HG02588 (cell line): ENCODE data around the gene PARP11.
"Not testable (repeated sequence)": the region's sequence is repeated elsewhere in the genome, so short reads cannot be mapped to it uniquely, and the experiment has no call there.

Experiments
- ATAC-seq: cut with Tn5 transposase; IDR thresholded peaks from one replicate; pipeline ENCODE4 v1.9.1; 2021; ENCODE audit warnings: mild to moderate bottlenecking, moderate library complexity; ENCODE audit not compliant: unreplicated experiment

PARP11 gene

DNA sequence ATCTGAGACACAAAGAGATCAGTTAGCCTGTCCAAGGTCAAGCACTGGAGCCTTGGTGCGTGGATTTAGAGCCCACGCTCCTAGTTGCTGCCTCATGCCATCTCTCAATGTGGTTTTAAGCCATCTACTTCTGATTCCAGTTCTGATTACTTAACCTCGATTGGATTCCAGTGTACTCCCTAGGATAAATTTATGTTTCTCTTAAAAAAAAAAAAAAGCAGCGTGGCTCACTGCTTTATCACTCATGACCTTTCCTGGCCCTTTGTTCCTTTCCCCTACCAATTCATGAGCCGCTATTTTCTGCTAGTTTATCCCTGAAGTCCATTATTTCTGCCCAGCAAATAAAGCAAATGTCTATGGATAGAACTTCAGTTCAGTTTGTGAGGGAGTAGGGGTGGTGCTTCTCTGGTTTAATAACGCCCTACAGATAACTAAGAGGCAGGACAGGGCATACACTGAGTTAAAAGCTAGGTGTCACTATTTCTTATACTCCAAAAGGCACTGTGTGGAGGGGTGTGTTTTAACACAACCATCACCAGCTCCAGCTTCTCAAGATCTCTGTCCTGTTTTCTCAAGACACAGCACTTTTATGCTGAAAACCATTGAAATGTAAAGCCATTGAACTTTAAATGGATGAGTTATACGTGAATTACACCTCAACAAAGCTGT is 9.8 kb upstream of the PARP11 start:
- ATAC-seq: no peak

DNA sequence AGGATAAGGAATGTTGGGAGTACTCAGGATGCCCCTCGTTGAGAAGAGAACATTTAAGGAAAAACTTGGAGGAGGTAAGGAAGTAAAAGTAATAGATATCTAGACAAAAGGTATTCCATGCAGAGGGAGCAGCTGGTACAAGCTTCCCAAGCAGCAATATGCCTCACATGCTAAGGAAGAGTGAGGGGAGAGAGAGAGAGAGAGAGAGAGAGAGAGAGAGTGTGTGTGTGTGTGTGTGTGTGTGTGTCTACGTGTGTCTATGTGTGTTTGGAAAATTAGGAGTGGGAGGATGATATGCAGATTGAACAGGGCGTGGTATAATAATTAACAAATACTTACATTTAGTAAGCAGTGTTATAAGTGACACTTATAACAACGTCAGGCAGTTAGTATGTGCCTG is 9.2 kb upstream of the PARP11 start:
- ATAC-seq: no peak

DNA sequence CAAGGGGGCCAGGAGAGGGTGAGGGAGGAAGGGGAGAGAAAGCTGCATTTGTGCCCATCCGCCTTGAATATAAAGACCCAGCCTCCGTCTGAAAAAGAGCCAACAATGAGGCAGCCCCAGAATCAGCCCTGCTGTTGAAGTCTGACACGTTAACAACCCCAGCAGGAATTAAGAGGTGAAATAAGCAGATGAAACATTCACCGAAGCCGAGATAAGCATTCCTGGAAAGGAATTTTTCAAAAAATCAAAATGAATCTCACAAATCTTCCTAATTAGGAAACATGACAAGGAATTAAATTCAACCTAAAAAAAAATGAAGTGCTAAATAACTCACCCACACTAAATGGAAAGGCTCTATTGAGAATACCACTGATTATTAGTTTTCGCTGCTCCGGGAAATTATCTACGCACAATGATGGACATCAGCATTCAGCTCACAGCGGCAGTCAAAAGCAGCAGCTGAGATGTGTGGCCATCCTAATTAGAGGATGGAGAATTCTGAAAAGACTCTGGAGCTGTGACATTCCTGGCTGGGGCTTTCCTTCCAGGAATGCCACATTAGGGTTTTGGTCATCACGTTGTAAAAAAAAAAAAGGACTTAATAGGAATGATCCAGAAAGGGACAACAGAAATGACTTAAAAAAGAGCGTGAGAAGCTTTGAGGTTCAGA is 8.2 kb upstream of the PARP11 start:
- no peak for ATAC-seq

DNA sequence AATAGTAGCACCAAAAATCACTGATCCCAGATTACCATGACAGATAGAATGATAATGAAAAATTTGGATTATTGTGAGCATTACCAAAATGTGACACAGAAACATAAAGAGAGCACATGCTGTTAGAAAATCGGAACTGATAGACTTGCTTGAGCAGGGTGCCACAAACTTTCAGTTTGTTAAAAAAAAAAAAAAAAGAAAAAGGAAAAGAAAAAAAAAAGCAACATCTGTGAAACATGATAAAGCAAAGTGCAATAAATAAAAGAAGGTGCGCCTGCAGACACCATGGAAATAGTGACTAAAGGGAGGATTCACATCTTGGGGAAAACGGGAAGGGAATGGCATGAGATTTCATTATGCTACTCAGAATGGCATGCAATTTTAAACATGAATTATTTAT is 6.6 kb upstream of the PARP11 start:
- ATAC-seq: no peak

DNA sequence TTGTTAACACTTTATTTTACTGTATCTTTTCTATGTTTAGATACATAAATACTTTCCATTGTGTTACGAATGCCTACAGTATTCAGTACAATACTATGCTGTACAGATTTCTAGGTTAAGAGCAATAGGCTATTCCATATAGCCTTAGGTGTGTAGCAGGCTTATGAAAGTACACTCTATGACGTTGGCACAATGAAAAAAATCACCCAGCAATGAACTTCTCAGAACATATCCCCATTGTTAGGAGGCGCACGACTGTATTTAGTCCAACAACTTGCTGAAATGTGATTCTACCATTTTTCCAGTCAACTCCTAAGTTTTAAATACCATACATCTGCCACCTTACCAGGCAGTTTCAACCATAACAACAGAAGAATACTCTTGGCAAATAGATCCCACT is 1.8 kb downstream of the PARP11 start:
- ATAC-seq: no peak

DNA sequence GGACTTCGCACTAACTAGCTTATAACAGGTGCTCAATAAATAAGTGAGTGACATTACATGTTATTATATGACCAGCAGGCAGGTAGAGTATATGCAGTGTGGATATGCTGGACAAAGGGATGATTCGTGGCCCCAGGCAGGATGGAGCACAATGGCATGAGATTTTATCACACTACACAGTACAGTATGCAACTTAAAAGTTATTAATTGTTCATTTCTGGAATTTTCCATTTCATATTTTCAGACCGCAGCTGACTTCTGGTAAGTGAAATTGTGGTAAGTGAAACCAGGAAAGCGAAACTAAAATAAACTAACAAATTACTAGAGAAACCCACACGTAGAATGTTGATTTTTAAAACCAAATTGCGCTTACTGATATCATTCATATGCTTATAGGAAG is 3.3 kb downstream of the PARP11 start:
- no peak for ATAC-seq

DNA sequence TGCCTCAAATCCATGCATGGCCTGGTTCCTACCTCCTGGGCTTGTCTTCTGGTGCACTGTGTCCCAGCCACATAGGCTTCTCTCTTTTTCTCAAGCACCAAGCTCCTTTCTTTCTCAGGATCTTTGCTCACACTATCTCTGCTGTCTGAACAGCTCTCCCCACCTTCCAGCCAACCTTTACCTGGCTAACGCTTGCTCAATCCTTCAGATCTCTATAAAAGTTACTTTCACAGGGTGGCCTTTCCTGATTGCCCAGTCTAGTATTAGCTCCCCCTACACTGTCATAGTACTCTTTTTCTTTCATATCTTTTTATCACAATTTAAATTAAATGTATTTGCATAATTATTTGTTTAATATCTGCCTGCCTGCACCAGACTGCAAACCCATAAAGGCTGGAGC is 3.8 kb downstream of the PARP11 start:
- no peak for ATAC-seq

DNA sequence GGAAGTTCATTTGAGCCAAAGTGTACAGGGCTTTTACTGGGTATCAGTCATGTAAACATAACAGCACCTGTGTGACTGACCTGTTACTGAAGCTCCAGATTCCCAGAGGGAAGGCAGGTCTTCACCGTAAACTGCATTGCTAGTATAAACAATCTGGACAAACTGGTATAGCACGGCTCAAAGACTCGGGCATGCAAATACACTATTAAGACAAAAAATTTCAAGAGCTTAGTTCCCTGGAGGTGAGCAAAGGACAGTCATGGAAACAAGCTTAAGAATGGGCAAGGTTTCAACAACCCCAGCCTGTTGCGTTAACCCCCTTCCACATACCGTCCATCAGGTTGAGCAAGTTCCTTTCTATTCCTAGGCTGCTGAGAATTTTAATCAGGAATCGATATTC is 9.4 kb downstream of the PARP11 start:
- ATAC-seq: no peak

DNA sequence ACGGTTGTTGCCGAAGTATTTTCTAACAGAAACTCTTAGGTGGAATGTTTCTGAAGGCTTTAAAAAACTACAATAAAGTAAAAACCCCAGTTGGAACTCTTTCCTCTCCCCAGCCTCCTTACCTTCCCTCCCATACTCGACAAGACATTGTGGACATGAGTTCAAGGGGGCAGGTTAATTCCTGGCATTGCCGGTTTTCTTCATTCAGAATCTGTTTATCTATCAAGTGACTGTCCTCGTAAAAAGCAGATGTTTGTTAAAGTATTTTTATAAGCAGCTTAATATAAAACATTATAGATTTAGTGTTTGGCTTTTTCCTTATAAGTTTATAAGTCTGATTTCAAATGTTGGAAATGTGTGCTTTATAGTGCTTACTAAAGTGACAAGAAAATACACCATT is 30.7 kb downstream of the PARP11 start:
- no peak for ATAC-seq

DNA sequence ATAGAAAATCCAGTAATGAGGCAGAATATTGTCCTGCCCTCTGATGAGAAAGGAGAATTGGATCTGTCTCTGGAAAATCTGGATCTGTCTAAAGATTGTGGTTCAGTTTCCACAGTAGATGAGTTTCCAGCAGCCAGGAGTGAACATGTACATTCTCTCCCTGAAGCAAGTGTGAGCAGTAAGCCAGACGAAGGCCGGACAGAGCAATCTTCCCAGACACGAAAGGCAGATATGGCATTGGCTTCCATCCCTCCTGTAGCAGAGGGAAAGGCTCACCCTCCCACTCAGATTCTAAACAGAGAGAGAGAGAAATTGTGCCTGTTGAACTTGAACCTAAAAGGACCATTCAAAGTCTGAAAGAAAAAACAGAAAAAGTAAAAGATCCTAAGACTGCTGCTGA is 31.4 kb downstream of the PARP11 start:
- no peak for ATAC-seq

DNA sequence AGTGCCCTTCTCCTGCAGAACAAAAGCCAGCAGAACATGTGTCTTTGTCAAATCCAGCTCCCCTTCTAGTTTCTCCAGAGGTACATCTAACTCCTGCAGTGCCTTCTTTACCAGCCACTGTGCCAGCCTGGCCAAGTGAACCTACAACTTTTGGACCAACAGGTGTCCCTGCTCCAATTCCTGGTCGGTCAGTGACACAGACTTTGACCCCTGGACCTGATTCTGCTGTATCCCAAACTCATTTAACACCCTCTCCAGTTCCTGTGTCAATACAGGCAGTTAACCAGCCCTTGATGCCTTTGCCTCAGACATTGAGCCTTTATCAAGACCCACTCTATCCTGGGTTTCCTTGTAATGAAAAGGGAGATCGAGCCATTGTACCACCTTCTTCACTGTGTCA is 32.4 kb downstream of the PARP11 start:
- ATAC-seq: not testable (repeated sequence)

DNA sequence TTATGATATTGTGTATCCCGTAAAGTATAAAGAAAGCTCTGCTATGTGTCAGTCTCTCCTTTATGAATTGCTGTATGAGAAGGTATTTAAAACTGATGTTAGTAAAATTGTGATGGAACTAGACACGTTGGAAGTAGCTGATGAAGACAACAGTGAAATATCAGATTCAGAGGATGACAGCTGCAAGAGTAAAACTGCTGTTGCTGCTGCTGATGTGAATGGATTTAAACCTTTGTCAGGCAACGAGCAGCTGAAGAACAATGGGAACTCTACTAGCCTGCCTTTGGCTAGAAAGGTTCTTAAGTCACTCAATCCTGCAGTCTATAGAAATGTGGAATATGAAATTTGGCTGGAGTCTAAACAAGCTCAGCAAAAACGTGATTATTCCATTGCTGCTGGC is 33.5 kb downstream of the PARP11 start:
- ATAC-seq: not testable (repeated sequence)

DNA sequence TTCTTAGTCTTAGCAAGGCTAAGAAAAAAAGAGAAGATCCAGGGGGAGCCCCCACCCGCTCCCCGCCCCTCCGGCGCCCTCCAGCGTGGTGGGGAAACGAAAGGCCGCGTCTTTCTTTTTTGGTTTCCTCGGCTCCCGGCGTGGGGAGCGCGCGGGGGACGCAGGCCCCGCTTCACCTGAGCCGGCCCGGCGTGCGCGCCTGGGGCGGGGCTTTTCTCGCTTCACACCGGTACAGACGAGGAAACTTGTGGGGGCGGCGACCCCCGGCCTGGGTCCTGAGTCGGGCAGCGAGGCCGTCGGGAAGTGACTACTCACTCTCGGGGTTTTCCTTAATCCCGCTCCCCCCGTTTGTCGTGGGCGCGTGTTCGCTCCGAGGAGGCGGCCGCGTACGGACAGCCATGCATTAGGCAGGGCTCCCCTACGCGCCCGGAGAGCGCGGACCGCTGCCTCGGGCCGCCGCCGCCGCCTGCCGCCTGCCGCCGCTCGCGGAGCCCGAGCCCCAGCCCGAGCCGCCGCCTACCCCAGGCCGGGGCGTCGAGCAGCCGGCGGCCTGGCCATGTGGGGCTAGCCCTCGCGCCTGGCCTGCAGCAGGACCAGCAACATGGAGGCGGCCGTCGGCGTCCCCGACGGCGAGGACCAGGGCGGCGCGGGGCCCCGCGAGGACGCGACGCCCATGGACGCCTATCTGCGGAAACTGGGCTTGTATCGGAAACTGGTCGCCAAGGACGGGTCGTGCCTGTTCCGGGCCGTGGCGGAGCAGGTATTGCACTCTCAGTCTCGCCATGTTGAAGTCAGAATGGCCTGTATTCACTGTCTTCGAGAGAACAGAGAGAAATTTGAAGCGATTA is 34.3 kb downstream of the PARP11 start:
- ATAC-seq: not testable (repeated sequence)

DNA sequence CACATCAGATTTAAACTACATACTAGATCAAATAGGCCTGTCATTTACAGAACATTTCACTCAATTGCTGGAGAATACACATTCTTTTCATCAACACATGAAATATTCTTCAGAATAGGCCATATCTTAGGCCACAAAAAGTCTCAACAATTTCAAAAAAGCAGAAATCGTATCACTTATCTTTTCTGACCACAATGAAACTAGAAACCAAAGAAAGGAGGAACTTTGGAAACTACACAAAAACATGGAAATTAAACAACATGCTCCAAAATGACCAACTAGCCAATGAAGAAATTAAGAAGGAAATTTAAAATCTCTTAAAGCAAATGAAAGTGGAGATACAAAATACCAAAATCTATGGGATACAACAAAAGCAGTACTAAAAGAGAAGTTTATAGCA is 35.1 kb downstream of the PARP11 start:
- ATAC-seq: no peak

DNA sequence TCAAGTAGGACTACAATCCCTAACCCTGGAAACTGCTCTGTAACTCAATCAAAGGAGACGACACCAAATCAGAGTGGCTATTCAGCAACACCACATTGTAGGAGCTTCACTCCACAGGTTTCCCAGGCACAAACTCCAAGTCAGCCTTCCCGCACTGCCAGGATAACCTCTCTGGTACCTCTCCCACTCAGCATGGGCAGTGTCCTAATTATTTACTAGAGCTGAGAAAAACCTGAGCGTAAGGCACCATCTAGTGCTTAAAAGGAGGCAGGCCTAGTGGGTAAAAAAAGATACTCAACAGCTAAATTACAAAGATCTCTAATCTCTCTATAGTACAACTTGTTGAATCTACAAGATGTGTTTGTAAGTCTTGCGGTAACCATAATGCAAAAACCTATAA is 36.1 kb downstream of the PARP11 start:
- no peak for ATAC-seq

DNA sequence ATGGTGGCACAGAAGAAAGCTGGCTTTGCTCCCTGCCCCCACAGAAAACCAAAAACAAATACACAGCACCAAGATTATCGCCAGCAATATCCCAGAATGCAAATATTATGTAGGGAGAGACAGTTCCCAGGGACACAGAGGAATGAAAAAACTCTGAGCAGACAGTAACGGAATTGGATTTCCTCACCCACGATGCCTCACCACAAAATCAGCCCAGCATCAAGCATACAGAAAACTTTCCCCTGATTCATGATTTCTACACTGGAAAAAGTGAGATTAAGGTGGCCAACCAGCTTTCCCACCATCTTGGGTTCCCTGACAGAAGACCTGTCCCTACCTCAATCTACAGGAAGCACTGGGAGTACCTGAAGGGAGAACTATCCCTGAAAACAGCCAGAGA is 36.6 kb downstream of the PARP11 start:
- no peak for ATAC-seq

DNA sequence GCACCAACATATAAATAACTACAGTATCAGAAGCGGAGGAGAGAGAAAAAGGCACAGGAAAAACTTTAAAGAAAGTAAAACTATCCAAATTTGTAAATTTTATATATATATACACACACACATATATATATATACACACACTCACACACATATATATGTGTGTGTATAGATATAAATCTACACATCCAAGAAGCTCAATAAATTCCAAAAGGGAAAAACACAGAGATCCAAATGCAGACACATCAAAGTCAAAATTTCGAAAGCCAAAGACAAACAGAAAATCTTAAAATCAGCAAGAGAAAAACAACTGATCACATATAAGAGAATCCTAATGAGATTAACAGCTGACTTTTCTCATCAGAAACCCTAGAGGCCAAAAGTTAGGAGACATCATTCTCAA is 37.3 kb downstream of the PARP11 start:
- ATAC-seq: no peak

DNA sequence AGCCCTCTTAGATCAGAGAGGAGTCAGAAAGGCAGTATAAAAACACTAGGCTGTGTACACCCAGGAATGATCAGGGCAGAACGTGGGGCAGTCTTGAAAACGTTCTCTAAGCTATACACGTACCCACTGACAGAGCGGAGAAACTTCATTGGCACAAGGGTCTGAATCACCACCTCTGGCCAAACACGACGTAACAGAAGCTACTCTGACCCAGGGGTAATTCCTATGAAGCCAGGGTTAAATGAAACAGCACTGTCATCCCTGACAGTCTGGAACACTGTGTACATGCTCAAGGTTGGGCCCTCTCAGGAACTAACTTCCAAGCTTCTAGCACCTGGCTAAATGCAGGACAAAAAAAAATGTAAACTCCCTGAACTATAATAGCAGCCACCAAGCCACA is 38.4 kb downstream of the PARP11 start:
- ATAC-seq: no peak

DNA sequence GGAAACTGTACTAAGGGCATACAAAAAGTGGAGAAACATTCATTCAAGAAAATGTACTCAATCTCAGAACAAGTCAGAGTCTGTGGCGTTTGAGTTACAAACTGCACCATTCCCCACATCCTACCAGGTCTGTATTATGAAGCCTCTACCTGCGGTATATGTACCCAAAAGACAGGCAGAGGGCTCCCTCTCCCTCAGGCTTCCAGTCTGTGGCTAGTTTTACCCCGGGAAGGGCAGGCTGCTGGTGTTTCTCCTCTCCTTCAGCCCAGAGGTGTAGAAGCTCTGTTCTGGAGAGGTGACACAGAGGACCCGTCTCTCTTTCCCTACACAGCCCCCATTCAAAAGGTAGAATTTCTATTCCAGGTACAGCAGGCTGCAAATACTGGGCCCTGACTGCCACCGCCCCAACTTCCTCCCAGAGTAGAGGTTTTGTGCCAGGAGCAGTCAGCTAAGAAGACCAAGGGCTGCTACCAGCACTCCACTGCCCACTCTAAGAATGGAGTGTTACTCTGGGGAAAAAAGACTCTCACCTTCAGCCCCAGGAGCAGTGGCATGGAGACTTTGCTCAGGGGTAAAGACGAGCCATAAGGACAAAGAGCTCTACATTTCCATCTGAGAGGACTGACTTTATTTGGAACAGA is 39.4 kb downstream of the PARP11 start:
- ATAC-seq: no peak

DNA sequence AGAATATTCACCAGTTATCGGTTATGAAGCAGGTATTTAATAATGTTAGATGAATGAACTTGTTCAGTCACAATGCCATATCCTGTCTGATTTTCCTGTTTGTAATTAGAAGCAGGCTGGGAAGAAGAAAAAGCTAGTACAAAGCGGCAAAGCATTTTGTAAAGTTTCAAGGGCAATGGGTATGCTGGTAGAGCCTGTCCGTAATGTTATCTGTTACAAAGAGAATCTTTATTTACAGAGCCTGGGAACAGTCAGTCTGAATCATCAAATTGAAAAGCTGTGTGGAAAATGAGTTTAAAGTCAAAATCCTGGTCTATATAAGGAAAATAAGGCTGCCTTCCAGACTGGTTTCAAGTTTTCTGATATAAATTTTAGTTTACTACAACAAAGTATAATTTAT is 40.5 kb downstream of the PARP11 start:
- no peak for ATAC-seq

DNA sequence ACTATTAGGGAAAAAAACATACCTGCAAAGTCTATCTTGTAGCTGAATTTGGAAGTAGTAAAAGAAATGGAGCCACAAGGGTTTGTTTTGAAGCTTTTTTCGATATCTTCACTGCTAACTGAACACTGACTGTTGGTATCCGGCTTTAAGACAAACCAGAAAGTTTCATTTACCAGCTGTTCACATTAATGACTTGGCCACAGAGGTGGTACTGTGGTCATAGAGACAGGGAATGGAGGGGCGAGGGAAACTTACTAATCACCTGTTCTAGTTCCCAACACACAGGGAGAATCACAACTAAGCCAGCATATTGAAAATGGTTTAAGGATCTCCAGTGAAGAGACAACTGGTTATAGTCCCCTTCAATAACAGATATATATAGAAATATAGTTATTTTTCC is 44.3 kb downstream of the PARP11 start:
- no peak for ATAC-seq
